ENCODE results near the gene ALDH4A1.
"Not testable (repeated sequence)": the region's sequence is repeated elsewhere in the genome, so short reads cannot be mapped to it uniquely, and the experiment has no call there.

The ALDH4A1 gene

DNA sequence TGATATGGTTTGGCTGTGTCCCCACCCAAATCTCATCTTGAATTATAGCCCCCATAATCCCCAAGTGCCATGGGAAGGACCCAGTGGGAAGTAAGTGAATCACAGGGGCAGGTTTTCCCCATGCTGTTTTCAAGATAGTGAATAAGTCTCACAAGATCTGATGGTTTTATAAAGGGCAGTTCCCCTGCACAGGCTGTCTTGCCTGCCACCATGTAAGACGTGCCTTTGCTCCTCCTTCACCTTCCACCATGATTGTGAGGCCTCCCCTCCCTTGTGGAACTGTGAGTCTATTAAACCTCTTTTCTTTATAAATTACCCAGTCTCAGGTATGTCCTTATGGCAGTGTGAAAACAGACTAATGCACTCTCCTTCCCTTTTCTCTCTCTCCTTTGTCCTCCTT is 70.0 kb downstream of the ALDH4A1 start:
- DNase-seq, result not testable (repeated sequence)

DNA sequence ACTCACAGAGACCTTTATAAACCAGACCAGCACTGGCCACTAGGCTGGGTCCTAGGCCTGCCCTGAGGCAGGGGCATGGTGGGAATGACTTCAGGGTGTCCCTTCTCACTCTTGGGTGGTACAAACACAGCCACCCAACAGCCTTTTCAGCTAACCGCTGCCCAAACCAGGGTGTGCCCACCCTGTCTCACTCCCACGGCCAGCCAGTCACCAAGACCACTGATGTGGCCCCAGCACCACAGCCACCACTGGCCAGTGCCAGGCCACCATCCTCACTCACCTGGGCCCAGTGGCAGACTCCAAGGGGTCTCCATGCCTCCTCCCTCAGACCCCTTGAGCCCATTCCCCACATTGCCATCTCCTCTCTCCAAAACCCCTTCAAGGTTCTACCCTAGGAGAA is 70.7 kb downstream of the ALDH4A1 start:
- DNase-seq, result no peak

DNA sequence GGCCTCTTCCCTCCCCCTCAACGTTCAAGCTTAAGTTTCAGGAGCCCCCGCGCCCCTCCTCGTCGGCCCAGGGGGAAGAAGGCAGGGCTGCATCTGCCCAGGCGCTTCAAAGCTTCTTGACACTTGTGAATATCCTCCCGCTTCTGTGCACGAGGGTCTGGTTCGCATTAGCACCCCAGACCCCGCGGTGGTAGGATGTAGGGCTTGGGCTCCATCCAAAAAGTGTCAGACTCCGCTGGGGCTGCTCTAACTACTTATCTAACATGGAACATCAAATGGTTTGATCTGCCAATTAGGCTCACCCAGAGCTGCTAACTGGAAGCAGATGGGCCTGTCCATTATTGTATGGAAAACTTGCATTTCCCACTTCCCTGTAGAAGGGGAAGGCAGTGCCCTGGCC is 71.8 kb downstream of the ALDH4A1 start:
- DNase-seq, result no peak

DNA sequence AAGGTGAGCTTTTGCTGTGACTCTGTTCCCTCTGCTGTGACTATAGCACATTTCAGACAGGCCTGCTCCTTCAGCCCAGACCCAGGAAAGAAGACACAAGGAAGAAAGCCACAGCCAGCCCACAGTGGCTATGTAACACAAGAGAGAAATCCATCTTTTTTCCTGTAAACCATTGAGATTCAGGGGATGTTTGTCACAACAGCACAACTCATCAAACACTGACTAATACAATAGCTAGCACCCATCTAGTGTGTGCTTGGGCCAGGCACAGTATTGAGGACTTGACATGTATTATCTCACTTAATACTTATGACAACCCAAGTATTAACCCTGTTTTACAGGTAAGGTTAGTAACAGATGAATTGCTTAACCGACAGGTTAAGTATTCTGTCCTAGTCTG is 72.7 kb downstream of the ALDH4A1 start:
- no peak for DNase-seq

DNA sequence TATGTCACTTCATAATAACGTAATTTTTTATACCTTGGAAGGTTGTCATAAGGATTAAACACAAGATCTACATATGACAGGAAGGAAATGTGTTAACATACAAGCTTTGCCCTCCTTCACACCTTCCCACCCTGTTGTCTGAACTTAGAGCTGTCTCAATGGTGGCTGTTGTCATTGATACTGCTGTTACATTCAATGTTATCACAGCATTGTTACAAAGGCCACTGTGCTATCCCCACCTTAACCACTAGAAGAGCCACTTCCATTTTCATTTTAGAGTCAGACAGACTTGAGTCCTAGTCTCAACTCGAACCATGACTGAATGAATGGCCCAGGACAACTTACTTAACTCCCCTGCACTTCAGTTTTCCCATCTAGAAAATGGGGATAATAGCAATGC is 74.1 kb downstream of the ALDH4A1 start:
- DNase-seq, result no peak

DNA sequence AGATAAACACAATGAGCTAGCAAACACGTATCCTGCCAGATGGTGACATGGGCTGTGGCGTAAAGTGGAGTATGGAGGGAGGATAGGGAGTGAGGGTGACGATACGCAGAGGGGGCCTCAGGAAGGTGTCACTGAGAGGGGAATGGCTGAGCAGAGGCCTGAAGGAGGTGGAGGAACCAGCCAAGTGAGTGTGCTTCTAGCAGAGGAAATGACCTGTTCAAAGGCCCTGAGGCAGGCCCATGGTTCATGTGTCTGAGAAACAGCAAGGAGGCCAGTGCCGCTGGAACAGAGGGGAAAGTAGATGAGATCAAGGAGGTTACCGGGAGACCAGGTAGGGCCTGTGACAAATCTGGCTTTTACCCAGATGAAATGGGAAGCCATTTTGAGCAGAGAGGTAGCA is 78.9 kb downstream of the ALDH4A1 start:
- DNase-seq, result no peak
